ENCODE results near the gene WNT3.
"Not testable (repeated sequence)": the region's sequence is repeated elsewhere in the genome, so short reads cannot be mapped to it uniquely, and the experiment has no call there.

- not testable (repeated sequence) for TF ChIP-seq CTCF, POLR2A (IDR thresholded peaks at IDR 0.05)
Measured at GRCh38 chr17:46840596-46840995, 22.1 kb upstream of the WNT3 start.

Measured in lower leg skin (tissue), 3 donors.